ENCODE data around the gene NT5C2. TPM values are rescaled to one million over a fixed set of nuclear protein-coding genes. Genes with fewer than 3 reads are reported as not detected.
A peak's percentile ranks its signal among the peaks of the same experiment; 100 is the strongest.
"Not testable (repeated sequence)": the region's sequence is repeated elsewhere in the genome, so short reads cannot be mapped to it uniquely, and the experiment has no call there.

The NT5C2 gene
- total and polyA plus RNA-seq, 4 donors = 89.2 to 118 (median 94.1) TPM

GRCh38 chr10:103225939-103226338, 32.9 kb upstream of the NT5C2 start:
- no peak overlapping the region for H3K4me3 ChIP-seq (ENCODE audit: low read depth, low read length)
- no peaks in the 10 kb centered on the region for H3K4me1 ChIP-seq (ENCODE audit: control insufficient read depth, insufficient read depth, low read length)
- no peak overlapping the region for H3K27ac ChIP-seq (ENCODE audit: low read depth, low read length)
- no peaks in the 10 kb centered on the region for H3K36me3 ChIP-seq (ENCODE audit: control insufficient read depth, insufficient read depth, low read length)
- DNase-seq (ENCODE audit: low read depth in 4 of 6, low spot score in 6 of 6) = no peak
- peaks cover 5% of the 10 kb centered on the region for H3K9me3 ChIP-seq (ENCODE audit: control insufficient read depth, insufficient read depth, low read length)
- H3K27me3 ChIP-seq (ENCODE audit: control insufficient read depth, insufficient read depth, low read length) = no peaks in the 10 kb centered on the region

GRCh38 chr10:103224721-103225120, 31.6 kb upstream of the NT5C2 start:
- 87% methylated on average over 5 of the region's 5 CpGs for WGBS (ENCODE audit: insufficient coverage)
- H3K4me3 ChIP-seq (ENCODE audit: low read depth, low read length); H3K4me1 ChIP-seq (ENCODE audit: control insufficient read depth, insufficient read depth, low read length); H3K9me3 ChIP-seq (ENCODE audit: control insufficient read depth, insufficient read depth, low read length); DNase-seq (ENCODE audit: low read depth in 4 of 6, low spot score in 6 of 6); H3K27ac ChIP-seq (ENCODE audit: low read depth, low read length); H3K27me3 ChIP-seq (ENCODE audit: control insufficient read depth, insufficient read depth, low read length); H3K36me3 ChIP-seq (ENCODE audit: control insufficient read depth, insufficient read depth, low read length): not testable (repeated sequence)

GRCh38 chr10:103224133-103224532, 31.1 kb upstream of the NT5C2 start:
- no peak for DNase-seq (ENCODE audit: low read depth in 4 of 6, low spot score in 6 of 6)
- Histone ChIP-seq H3K4me1 (ENCODE audit: control insufficient read depth, insufficient read depth, low read length) (no peaks in the 10 kb centered on the region), H3K36me3 (ENCODE audit: control insufficient read depth, insufficient read depth, low read length) (no peaks in the 10 kb centered on the region), H3K27ac (ENCODE audit: low read depth, low read length) (no peak overlapping the region), H3K4me3 (ENCODE audit: low read depth, low read length) (no peak overlapping the region), H3K9me3 (ENCODE audit: control insufficient read depth, insufficient read depth, low read length) (peaks cover 5% of the 10 kb centered on the region), H3K27me3 (ENCODE audit: control insufficient read depth, insufficient read depth, low read length) (no peaks in the 10 kb centered on the region)
- 87% methylated on average over 4 of the region's 4 CpGs for WGBS (ENCODE audit: insufficient coverage)

GRCh38 chr10:103216362-103216761, 23.3 kb upstream of the NT5C2 start:
- not testable (repeated sequence) for H3K36me3 ChIP-seq (ENCODE audit: control insufficient read depth, insufficient read depth, low read length); H3K27ac ChIP-seq (ENCODE audit: low read depth, low read length); H3K9me3 ChIP-seq (ENCODE audit: control insufficient read depth, insufficient read depth, low read length); H3K4me1 ChIP-seq (ENCODE audit: control insufficient read depth, insufficient read depth, low read length); DNase-seq (ENCODE audit: low read depth in 4 of 6, low spot score in 6 of 6); H3K27me3 ChIP-seq (ENCODE audit: control insufficient read depth, insufficient read depth, low read length); H3K4me3 ChIP-seq (ENCODE audit: low read depth, low read length)
- 67% methylated on average over 2 of the region's 4 CpGs for WGBS (ENCODE audit: insufficient coverage)

GRCh38 chr10:103215601-103216000, 22.5 kb upstream of the NT5C2 start:
- Histone ChIP-seq H3K36me3 (ENCODE audit: control insufficient read depth, insufficient read depth, low read length) (no peaks in the 10 kb centered on the region), H3K4me3 (ENCODE audit: low read depth, low read length) (no peak overlapping the region), H3K4me1 (ENCODE audit: control insufficient read depth, insufficient read depth, low read length) (no peaks in the 10 kb centered on the region), H3K27ac (ENCODE audit: low read depth, low read length) (no peak overlapping the region), H3K9me3 (ENCODE audit: control insufficient read depth, insufficient read depth, low read length) (no peaks in the 10 kb centered on the region), H3K27me3 (ENCODE audit: control insufficient read depth, insufficient read depth, low read length) (no peaks in the 10 kb centered on the region)
- 89% methylated on average over 3 of the region's 5 CpGs for WGBS (ENCODE audit: insufficient coverage)
- no peak for DNase-seq (ENCODE audit: low read depth in 4 of 6, low spot score in 6 of 6)

- not testable (repeated sequence) for H3K4me3 ChIP-seq (ENCODE audit: low read depth, low read length); DNase-seq (ENCODE audit: low read depth in 4 of 6, low spot score in 6 of 6); H3K27ac ChIP-seq (ENCODE audit: low read depth, low read length); H3K4me1 ChIP-seq (ENCODE audit: control insufficient read depth, insufficient read depth, low read length); H3K27me3 ChIP-seq (ENCODE audit: control insufficient read depth, insufficient read depth, low read length); H3K9me3 ChIP-seq (ENCODE audit: control insufficient read depth, insufficient read depth, low read length); H3K36me3 ChIP-seq (ENCODE audit: control insufficient read depth, insufficient read depth, low read length)
- WGBS (ENCODE audit: insufficient coverage) = 86% methylated on average over 4 of the region's 4 CpGs
Measured at GRCh38 chr10:103210262-103210661, 17.2 kb upstream of the NT5C2 start.

- H3K36me3 ChIP-seq (ENCODE audit: control insufficient read depth, insufficient read depth, low read length); H3K4me3 ChIP-seq (ENCODE audit: low read depth, low read length); H3K4me1 ChIP-seq (ENCODE audit: control insufficient read depth, insufficient read depth, low read length); H3K27ac ChIP-seq (ENCODE audit: low read depth, low read length); H3K9me3 ChIP-seq (ENCODE audit: control insufficient read depth, insufficient read depth, low read length); DNase-seq (ENCODE audit: low read depth in 4 of 6, low spot score in 6 of 6); H3K27me3 ChIP-seq (ENCODE audit: control insufficient read depth, insufficient read depth, low read length): not testable (repeated sequence)
- WGBS (ENCODE audit: insufficient coverage) = 53% methylated on average over 3 of the region's 3 CpGs
Measured at GRCh38 chr10:103207643-103208042, 14.6 kb upstream of the NT5C2 start.

- DNase-seq (ENCODE audit: low read depth in 4 of 6, low spot score in 6 of 6) = peak in 1 of 6 donors; percentile 88
- H3K9me3 ChIP-seq (ENCODE audit: control insufficient read depth, insufficient read depth, low read length) = no peaks in the 10 kb centered on the region
- no peak overlapping the region for H3K4me3 ChIP-seq (ENCODE audit: low read depth, low read length)
- H3K27me3 ChIP-seq (ENCODE audit: control insufficient read depth, insufficient read depth, low read length) = no peaks in the 10 kb centered on the region
- no peaks in the 10 kb centered on the region for H3K36me3 ChIP-seq (ENCODE audit: control insufficient read depth, insufficient read depth, low read length)
- no peaks in the 10 kb centered on the region for H3K4me1 ChIP-seq (ENCODE audit: control insufficient read depth, insufficient read depth, low read length)
- no peak overlapping the region for H3K27ac ChIP-seq (ENCODE audit: low read depth, low read length)
- WGBS (ENCODE audit: insufficient coverage) = 48% methylated on average over 2 of the region's 2 CpGs
Measured at GRCh38 chr10:103207141-103207540, 14.1 kb upstream of the NT5C2 start.

GRCh38 chr10:103206715-103207114, 13.6 kb upstream of the NT5C2 start:
- H3K4me3 ChIP-seq (ENCODE audit: low read depth, low read length); DNase-seq (ENCODE audit: low read depth in 4 of 6, low spot score in 6 of 6); H3K27ac ChIP-seq (ENCODE audit: low read depth, low read length); H3K27me3 ChIP-seq (ENCODE audit: control insufficient read depth, insufficient read depth, low read length); H3K9me3 ChIP-seq (ENCODE audit: control insufficient read depth, insufficient read depth, low read length); H3K4me1 ChIP-seq (ENCODE audit: control insufficient read depth, insufficient read depth, low read length); H3K36me3 ChIP-seq (ENCODE audit: control insufficient read depth, insufficient read depth, low read length): not testable (repeated sequence)
- WGBS (ENCODE audit: insufficient coverage) = 80% methylated on average over 3 of the region's 3 CpGs

GRCh38 chr10:103205401-103205800, 12.3 kb upstream of the NT5C2 start:
- not testable (repeated sequence) for DNase-seq (ENCODE audit: low read depth in 4 of 6, low spot score in 6 of 6); H3K27me3 ChIP-seq (ENCODE audit: control insufficient read depth, insufficient read depth, low read length); H3K4me1 ChIP-seq (ENCODE audit: control insufficient read depth, insufficient read depth, low read length); H3K27ac ChIP-seq (ENCODE audit: low read depth, low read length); H3K9me3 ChIP-seq (ENCODE audit: control insufficient read depth, insufficient read depth, low read length); H3K36me3 ChIP-seq (ENCODE audit: control insufficient read depth, insufficient read depth, low read length); H3K4me3 ChIP-seq (ENCODE audit: low read depth, low read length)
- WGBS (ENCODE audit: insufficient coverage) = 61% methylated on average over 3 of the region's 4 CpGs

All from spinal cord (tissue), 10 donors.